Glutamatergic neuron (in vitro differentiated cells): ENCODE results near the gene DOCK9. TPM values are rescaled to one million over a fixed set of nuclear protein-coding genes. Genes with fewer than 3 reads are reported as not detected.

Experiments
- DNase-seq: peaks from one replicate; pipeline ENCODE4 v3.0.0; 2022
- H3K27ac Mint-ChIP-seq: one replicate; pipeline ENCODE4 v1.8.0; 2020; ENCODE audit warnings: mild to moderate bottlenecking, mixed read lengths, inconsistent platforms; ENCODE audit not compliant: unreplicated experiment
- H3K27me3 Mint-ChIP-seq: one replicate; pipeline ENCODE4 v1.8.0; 2020; ENCODE audit warnings: mild to moderate bottlenecking, moderate library complexity, mixed read lengths, inconsistent platforms; ENCODE audit not compliant: unreplicated experiment
- H3K36me3 Mint-ChIP-seq: one replicate; pipeline ENCODE4 v1.8.0; 2020; ENCODE audit warnings: mild to moderate bottlenecking, mixed read lengths, inconsistent platforms; ENCODE audit not compliant: unreplicated experiment
- H3K4me1 Mint-ChIP-seq: one replicate; pipeline ENCODE4 v1.8.0; 2020; ENCODE audit warnings: mild to moderate bottlenecking, low read depth, mixed read lengths, inconsistent platforms; ENCODE audit not compliant: unreplicated experiment
- H3K4me3 Mint-ChIP-seq: one replicate; pipeline ENCODE4 v1.8.0; 2020; ENCODE audit warnings: mild to moderate bottlenecking, mixed read lengths, inconsistent platforms; ENCODE audit not compliant: unreplicated experiment
- H3K9me3 Mint-ChIP-seq: one replicate; pipeline ENCODE4 v1.8.0; 2020; ENCODE audit warnings: mild to moderate bottlenecking, moderate library complexity, mixed read lengths, inconsistent platforms; ENCODE audit not compliant: unreplicated experiment
- total RNA-seq: library from RNA; stranded (reverse); fragmentation: NEBNext Ultra II Directional; extraction: Animal tissue kit (Norgen Biotek cat#: 25700); gene quantifications from one replicate; pipeline ENCODE4 v1.2.1, GENCODE V29; 2021; ENCODE audit not compliant: unreplicated experiment
- TF ChIP-seq, protein P1 (sequence below): fragments of 200-600 bp; sonication (generic); IDR thresholded peaks from one replicate; pipeline ENCODE4 v1.5.0; 2021; ENCODE audit not compliant: partially characterized antibody, unreplicated experiment

Gene DOCK9
- total RNA-seq, 1 donor from 2014 or later: 4.5 TPM

DNA sequence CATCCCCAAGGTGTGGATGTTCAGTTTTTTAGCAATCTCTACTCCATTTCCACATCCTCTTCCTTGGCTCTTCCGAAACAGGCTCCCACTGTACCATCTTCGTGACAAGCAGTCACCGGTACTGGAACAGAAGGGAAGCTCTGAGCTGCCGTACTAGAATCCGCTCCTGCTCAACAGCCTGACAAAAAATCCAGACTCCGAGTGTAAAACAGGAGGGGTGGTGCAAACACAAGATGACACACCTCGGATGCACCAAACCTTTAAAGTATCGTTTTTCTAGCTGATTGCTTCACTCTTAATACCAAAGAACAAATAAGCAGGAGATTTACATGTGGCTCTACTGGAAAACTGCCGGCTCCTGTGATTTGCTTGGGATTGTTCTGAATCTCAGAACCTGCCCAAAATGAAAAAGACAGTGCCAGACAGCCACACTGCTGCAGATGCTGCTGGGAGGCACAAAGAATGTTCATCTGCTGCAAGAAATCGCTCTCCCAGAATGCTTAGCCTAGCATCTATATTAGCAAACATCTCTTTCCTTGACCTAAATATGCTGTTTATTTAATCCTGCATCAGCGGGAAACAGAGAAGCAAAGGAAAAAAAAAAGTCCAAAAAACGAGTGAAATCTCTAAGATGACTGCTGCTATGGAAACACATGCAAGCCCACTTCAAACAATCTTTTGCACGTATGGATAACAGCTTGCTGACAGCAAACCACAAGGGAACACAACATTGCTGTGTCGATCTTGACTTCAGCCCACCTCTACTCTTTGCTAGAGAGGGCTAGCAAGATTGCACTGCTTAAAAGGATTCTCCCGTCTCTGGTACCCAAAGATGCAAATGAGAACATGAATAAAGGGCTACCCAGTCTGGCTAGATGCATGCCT, 38.0 kb upstream of the DOCK9 start:
- TF ChIP-seq, protein P1, sequence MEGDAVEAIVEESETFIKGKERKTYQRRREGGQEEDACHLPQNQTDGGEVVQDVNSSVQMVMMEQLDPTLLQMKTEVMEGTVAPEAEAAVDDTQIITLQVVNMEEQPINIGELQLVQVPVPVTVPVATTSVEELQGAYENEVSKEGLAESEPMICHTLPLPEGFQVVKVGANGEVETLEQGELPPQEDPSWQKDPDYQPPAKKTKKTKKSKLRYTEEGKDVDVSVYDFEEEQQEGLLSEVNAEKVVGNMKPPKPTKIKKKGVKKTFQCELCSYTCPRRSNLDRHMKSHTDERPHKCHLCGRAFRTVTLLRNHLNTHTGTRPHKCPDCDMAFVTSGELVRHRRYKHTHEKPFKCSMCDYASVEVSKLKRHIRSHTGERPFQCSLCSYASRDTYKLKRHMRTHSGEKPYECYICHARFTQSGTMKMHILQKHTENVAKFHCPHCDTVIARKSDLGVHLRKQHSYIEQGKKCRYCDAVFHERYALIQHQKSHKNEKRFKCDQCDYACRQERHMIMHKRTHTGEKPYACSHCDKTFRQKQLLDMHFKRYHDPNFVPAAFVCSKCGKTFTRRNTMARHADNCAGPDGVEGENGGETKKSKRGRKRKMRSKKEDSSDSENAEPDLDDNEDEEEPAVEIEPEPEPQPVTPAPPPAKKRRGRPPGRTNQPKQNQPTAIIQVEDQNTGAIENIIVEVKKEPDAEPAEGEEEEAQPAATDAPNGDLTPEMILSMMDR: no peak
- no peaks in the 10 kb centered on the region for H3K27me3 Mint-ChIP-seq

DNA sequence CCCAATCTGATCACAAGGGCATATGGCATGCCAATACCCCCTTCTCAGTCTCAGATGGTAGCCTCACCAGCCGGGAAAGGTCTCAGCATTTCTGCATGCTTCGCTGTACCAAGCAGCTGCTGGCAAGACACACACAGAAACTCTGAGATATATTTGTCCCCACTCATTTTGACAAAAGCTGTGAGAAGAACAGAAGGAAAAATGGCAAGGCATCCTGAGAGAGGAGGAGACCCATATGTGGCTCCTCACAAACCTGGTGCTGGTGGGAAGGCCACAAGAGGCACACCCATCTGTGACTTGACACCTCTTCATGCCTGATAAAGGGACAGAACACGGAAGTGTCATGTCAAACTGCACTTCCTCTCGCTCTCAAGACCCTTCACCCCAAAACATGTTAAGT, 36.7 kb upstream of the DOCK9 start:
- Mint-ChIP-seq H3K36me3 (no peaks in the 10 kb centered on the region), H3K4me3 (no peak overlapping the region)
- DNase-seq: no peak

More for the DNA sequence above, 38.0 kb upstream of the DOCK9 start:
- Mint-ChIP-seq H3K27ac (peak overlapping the region; percentile 57), H3K9me3 (no peaks in the 10 kb centered on the region), H3K4me3 (peak overlapping the region; percentile 58), H3K4me1 (peaks cover 21% of the 10 kb centered on the region), H3K36me3 (no peaks in the 10 kb centered on the region)
- no peak for DNase-seq

DNA sequence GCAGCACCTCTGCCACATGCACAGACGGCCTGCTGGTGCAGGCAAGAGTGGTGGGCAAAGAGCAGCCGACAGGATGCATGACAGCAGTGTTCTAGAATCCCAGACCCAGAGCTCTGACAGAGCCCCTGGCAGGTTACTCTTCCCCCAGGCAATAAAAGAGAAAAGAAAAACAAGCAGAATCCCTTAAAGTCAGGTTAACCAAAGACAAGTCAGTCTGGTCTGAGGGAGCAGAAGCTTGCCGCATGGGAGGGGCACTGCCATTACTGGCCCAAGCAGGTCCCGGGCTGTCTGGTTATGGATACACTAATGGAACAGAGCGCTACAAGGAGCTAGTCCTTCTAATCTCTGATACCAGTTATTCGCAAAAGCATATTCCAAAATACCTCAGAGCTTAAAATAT, 36.1 kb upstream of the DOCK9 start:
- Mint-ChIP-seq H3K9me3 (no peaks in the 10 kb centered on the region), H3K27ac (no peak overlapping the region), H3K4me3 (no peak overlapping the region), H3K4me1 (peaks cover 21% of the 10 kb centered on the region), H3K36me3 (no peaks in the 10 kb centered on the region), H3K27me3 (no peaks in the 10 kb centered on the region)
- TF ChIP-seq, protein P1: no peak
- DNase-seq: no peak

More for the DNA sequence above, 36.7 kb upstream of the DOCK9 start:
- no peaks in the 10 kb centered on the region for H3K27me3 Mint-ChIP-seq
- TF ChIP-seq, protein P1: no peak
- H3K9me3 Mint-ChIP-seq: no peaks in the 10 kb centered on the region
- peaks cover 21% of the 10 kb centered on the region for H3K4me1 Mint-ChIP-seq
- no peak overlapping the region for H3K27ac Mint-ChIP-seq

DNA sequence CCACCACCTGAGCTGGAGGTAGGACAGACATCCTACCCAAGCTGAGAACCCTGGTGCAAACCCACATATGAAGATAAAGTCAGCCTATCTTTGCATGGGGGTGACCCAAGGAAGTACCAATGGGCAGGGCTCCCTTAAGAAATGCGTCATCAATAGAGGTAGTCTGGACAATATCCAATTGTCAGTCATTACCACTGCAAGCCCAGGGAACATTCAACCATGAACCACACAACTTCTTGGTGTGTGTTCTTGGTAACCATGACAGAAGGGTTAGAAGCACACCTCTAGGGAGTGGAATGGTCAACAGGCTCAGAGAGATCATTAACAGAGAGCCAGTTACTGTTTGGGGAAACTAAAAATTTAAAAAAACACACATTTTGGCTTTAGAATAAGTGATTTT, 34.7 kb upstream of the DOCK9 start:
- Mint-ChIP-seq H3K27ac (no peak overlapping the region), H3K9me3 (no peaks in the 10 kb centered on the region), H3K4me3 (no peak overlapping the region), H3K27me3 (no peaks in the 10 kb centered on the region), H3K36me3 (no peaks in the 10 kb centered on the region), H3K4me1 (peaks cover 21% of the 10 kb centered on the region)
- DNase-seq: no peak
- TF ChIP-seq, protein P1: no peak

DNA sequence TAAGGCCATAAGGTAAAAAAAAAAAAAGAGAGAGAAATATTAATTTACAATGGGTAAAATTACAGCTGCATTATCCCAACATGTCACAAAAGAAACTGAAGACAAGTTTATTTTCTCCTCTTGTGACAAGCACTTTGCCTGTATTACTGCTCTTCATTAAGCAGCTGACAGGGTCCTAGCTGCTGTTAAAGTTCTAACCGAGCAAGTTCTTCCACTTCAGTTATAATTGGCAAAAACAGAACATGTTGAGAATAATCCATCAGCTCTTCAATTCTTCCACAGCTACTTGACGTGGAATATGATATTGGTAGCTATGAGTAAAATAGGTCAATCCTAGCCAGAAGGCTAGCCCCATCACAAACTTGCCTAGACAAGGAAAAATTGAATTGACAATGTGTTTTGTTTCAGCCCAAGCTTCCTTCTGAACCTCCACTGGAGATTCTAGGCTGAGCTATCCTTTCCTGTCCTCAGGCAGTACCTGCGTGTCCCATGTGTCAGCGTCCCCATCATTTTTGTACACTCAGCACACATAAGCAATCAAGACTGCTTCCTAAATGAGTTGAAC, 32.2 kb upstream of the DOCK9 start:
- TF ChIP-seq, protein P1: no peak
- Mint-ChIP-seq H3K27ac (no peak overlapping the region), H3K4me3 (no peak overlapping the region), H3K4me1 (peaks cover 7% of the 10 kb centered on the region), H3K9me3 (no peaks in the 10 kb centered on the region), H3K27me3 (no peaks in the 10 kb centered on the region), H3K36me3 (no peaks in the 10 kb centered on the region)
- DNase-seq: no peak
